Neural cell (in vitro differentiated cells): ENCODE results near the gene OST4. TPM values are rescaled to one million over a fixed set of nuclear protein-coding genes. Genes with fewer than 3 reads are reported as not detected.

Source experiments
- H2AFZ ChIP-seq: fragments of 200-600, 300-800 bp; sonication (generic), shearing (Covaris generic); 2 replicates; pipeline ENCODE4 v1.6.0; 2014; ENCODE audit warnings: low read depth, mild to moderate bottlenecking, antibody characterized with exemption, low read length, moderate library complexity
- H3F3A ChIP-seq: fragments of 200-600 bp; shearing (Covaris generic); 2 replicates; pipeline ENCODE4 v1.6.1; 2016; ENCODE audit warnings: mild to moderate bottlenecking, moderate library complexity, mixed read lengths, antibody characterized with exemption, low read length; ENCODE audit not compliant: insufficient read depth, poor library complexity, severe bottlenecking
- H3K27ac ChIP-seq: fragments of 200-600, 300-800 bp; sonication (generic), shearing (Covaris generic); 2 replicates; pipeline ENCODE4 v1.5.1; 2014; ENCODE audit warnings: mild to moderate bottlenecking, low read length, moderate library complexity
- H3K27me3 ChIP-seq: fragments of 300-800, 200-600 bp; sonication (generic), shearing (Covaris generic); 2 replicates; pipeline ENCODE4 v1.6.0; 2014; ENCODE audit warnings: mild to moderate bottlenecking, low read depth, low read length, moderate library complexity; ENCODE audit not compliant: insufficient read depth
- H3K36me3 ChIP-seq: fragments of 300-800, 200-600 bp; sonication (generic), shearing (Covaris generic); 2 replicates; pipeline ENCODE4 v1.5.1; 2014; ENCODE audit warnings: mild to moderate bottlenecking, antibody characterized with exemption, low read length, moderate library complexity; ENCODE audit not compliant: insufficient read depth
- H3K4me2 ChIP-seq: fragments of 300-800, 200-600 bp; sonication (generic), shearing (Covaris generic); 2 replicates; pipeline ENCODE4 v1.6.0; 2014; ENCODE audit warnings: mild to moderate bottlenecking, low read length
- H3K4me3 ChIP-seq: fragments of 300-800, 200-600 bp; sonication (generic), shearing (Covaris generic); 2 replicates; pipeline ENCODE4 v1.5.1; 2014; ENCODE audit warnings: mild to moderate bottlenecking, low read length, moderate library complexity
- H3K79me2 ChIP-seq: fragments of 200-600 bp; shearing (Covaris generic); replicated peaks from 2 replicates; pipeline ENCODE4 v1.6.0; 2014; ENCODE audit warnings: mild to moderate bottlenecking, low read length, moderate library complexity; ENCODE audit not compliant: insufficient read depth
- H3K9ac ChIP-seq: fragments of 300-800, 200-600 bp; sonication (generic), shearing (Covaris generic); 2 replicates; pipeline ENCODE4 v1.6.1; 2016; ENCODE audit warnings: mild to moderate bottlenecking, low read length, mixed read lengths
- H3K9me2 ChIP-seq: fragments of 200-600 bp; shearing (Covaris generic); 2 replicates; pipeline ENCODE4 v1.6.1; 2016; ENCODE audit warnings: mild to moderate bottlenecking, low read length, mixed read lengths; ENCODE audit not compliant: insufficient read depth
- H3K9me3 ChIP-seq: fragments of 200-600, 300-800 bp; sonication (generic), shearing (Covaris generic); 2 replicates; pipeline ENCODE4 v1.6.1; 2016; ENCODE audit warnings: mild to moderate bottlenecking, mixed run types, low read length, moderate library complexity, mixed read lengths
- H4K20me1 ChIP-seq: fragments of 200-600 bp; shearing (Covaris generic); 2 replicates; pipeline ENCODE4 v1.6.1; 2016; ENCODE audit warnings: mild to moderate bottlenecking, mixed run types; ENCODE audit not compliant: insufficient read depth
- EP300 ChIP-seq: fragments of 450-650 bp; conservative IDR thresholded peaks from 2 replicates; pipeline ENCODE4 v1.6.1; 2014; ENCODE audit warnings: antibody characterized with exemption, mild to moderate bottlenecking, moderate library complexity; ENCODE audit not compliant: poor library complexity, severe bottlenecking
- EZH2 ChIP-seq: fragments of 200-600, 300-800 bp; shearing (Covaris generic), sonication (generic); IDR thresholded peaks from 2 replicates; pipeline ENCODE4 v1.6.1; 2014; ENCODE audit warnings: antibody characterized with exemption, low read length, borderline replicate concordance, mild to moderate bottlenecking; ENCODE audit not compliant: insufficient read depth, poor library complexity, severe bottlenecking
- MXI1 ChIP-seq: fragments of 450-650 bp; conservative IDR thresholded peaks from 2 replicates; pipeline ENCODE4 v1.6.1; 2014; ENCODE audit warnings: antibody characterized with exemption, mild to moderate bottlenecking; ENCODE audit not compliant: poor library complexity, severe bottlenecking
- POLR2AphosphoS5 ChIP-seq: IDR thresholded peaks from 2 replicates; pipeline ENCODE4 v1.6.1; 2012
- RAD21 ChIP-seq: fragments of 450-650 bp; conservative IDR thresholded peaks from 2 replicates; pipeline ENCODE4 v1.6.1; 2014; ENCODE audit warnings: antibody characterized with exemption, mild to moderate bottlenecking, moderate library complexity
- SMC3 ChIP-seq: fragments of 450-650 bp; conservative IDR thresholded peaks from 2 replicates; pipeline ENCODE4 v1.6.1; 2014; ENCODE audit warnings: antibody characterized with exemption, mild to moderate bottlenecking, moderate library complexity; ENCODE audit not compliant: poor library complexity
- polyA plus RNA-seq: library from polyadenylated mRNA; depleted of rRNA; stranded (reverse); fragments of >200 nt; gene quantifications from 2 replicates; pipeline ENCODE4 v1.2.3, GENCODE V29; 2014
- TF ChIP-seq, protein P1 (sequence below): fragments of 450-650 bp; IDR thresholded peaks from 2 replicates; pipeline ENCODE4 v1.5.1; 2014; ENCODE audit warnings: antibody characterized with exemption, mild to moderate bottlenecking, moderate library complexity; ENCODE audit not compliant: poor library complexity, severe bottlenecking
- TF ChIP-seq, protein P2 (sequence below): IDR thresholded peaks from 2 replicates; pipeline ENCODE4 v1.6.1; 2012; ENCODE audit warnings: borderline replicate concordance

OST4 gene
- polyA plus RNA-seq, 1 donor from 2014 or later: 263 TPM

DNA sequence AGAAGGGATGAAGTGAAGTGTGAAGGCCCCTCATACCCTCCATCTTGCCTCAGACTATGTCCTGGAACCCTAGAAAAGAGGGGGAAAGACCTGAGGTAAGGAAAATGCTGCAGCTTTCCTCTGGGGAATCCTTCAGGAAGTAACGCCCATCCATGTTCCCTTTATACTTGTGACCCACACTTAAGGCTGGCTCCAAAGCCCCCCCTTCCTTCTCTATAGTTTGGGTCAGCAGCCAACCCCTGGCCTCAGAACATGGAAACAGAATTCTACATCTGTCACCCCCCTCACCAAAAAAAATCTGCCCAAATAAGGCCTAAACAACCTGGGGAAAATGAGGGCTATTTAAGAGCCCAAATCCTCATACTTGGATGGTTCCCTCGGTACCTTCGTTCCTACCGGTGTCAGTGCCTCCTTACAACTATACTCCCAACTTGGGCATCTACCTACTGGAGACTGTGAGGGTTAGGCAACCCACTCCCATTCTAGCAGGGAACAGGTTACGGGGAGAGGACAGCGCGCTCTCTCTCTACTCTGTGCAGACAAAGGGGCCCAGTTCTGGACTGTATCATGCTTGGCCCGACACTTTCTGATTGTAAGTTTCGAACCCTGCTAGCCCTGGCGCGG, 689 bp downstream of the OST4 start:
- Histone ChIP-seq H3K9me2 (no peaks in the 10 kb centered on the region), H3K27me3 (no peaks in the 10 kb centered on the region), H3K9me3 (no peaks in the 10 kb centered on the region), H2AFZ (peak overlapping the region; percentile 89), H3K27ac (peak overlapping the region; percentile 87), H3K79me2 (peaks cover 23% of the 10 kb centered on the region), H3K4me3 (peak overlapping the region; percentile 80), H4K20me1 (no peaks in the 10 kb centered on the region), H3K36me3 (no peaks in the 10 kb centered on the region), H3K4me2 (peak overlapping the region; percentile 81), H3F3A (no peaks in the 10 kb centered on the region), H3K9ac (peak overlapping the region; percentile 97)
- TF ChIP-seq EZH2 (no peak), POLR2AphosphoS5 (no peak), RAD21 (no peak), SMC3 (no peak)
- TF ChIP-seq, protein P1, sequence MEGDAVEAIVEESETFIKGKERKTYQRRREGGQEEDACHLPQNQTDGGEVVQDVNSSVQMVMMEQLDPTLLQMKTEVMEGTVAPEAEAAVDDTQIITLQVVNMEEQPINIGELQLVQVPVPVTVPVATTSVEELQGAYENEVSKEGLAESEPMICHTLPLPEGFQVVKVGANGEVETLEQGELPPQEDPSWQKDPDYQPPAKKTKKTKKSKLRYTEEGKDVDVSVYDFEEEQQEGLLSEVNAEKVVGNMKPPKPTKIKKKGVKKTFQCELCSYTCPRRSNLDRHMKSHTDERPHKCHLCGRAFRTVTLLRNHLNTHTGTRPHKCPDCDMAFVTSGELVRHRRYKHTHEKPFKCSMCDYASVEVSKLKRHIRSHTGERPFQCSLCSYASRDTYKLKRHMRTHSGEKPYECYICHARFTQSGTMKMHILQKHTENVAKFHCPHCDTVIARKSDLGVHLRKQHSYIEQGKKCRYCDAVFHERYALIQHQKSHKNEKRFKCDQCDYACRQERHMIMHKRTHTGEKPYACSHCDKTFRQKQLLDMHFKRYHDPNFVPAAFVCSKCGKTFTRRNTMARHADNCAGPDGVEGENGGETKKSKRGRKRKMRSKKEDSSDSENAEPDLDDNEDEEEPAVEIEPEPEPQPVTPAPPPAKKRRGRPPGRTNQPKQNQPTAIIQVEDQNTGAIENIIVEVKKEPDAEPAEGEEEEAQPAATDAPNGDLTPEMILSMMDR: no peak
- TF ChIP-seq, protein P2, sequence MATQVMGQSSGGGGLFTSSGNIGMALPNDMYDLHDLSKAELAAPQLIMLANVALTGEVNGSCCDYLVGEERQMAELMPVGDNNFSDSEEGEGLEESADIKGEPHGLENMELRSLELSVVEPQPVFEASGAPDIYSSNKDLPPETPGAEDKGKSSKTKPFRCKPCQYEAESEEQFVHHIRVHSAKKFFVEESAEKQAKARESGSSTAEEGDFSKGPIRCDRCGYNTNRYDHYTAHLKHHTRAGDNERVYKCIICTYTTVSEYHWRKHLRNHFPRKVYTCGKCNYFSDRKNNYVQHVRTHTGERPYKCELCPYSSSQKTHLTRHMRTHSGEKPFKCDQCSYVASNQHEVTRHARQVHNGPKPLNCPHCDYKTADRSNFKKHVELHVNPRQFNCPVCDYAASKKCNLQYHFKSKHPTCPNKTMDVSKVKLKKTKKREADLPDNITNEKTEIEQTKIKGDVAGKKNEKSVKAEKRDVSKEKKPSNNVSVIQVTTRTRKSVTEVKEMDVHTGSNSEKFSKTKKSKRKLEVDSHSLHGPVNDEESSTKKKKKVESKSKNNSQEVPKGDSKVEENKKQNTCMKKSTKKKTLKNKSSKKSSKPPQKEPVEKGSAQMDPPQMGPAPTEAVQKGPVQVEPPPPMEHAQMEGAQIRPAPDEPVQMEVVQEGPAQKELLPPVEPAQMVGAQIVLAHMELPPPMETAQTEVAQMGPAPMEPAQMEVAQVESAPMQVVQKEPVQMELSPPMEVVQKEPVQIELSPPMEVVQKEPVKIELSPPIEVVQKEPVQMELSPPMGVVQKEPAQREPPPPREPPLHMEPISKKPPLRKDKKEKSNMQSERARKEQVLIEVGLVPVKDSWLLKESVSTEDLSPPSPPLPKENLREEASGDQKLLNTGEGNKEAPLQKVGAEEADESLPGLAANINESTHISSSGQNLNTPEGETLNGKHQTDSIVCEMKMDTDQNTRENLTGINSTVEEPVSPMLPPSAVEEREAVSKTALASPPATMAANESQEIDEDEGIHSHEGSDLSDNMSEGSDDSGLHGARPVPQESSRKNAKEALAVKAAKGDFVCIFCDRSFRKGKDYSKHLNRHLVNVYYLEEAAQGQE: no peak

DNA sequence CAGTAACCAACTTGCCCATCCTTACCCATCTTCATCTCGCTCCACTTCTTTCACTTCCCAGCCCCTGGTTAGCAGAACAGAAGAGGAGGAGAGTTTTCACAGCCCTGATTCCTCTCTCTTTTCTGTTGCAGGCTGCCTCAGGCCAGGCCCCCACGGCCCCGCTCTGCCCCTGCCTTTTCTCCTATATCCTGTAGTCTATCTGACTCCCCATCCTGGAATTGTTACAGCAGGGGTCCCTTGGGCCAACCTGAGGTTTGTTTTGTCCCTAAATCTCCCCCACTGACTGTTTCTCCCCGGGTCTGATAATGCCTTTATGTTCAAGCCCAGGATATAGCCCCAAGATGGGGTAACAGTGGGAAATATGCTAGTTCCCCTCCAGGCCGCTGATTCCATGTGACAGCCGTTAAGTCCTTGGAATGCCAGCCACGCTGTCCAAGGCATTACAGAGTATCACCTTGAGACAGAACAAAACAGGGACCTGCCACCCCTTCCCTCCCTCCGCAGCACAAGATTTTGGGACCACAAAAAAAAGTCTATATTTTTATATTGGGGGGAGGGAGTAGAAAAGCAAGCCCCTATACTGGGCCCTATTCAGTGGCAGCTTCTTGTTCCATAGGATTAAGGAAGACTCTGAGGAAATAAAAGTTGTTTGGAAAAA, 1.4 kb downstream of the OST4 start:
- H3K9ac ChIP-seq: peak overlapping the region; percentile 97

More for the DNA sequence above, 1.4 kb downstream of the OST4 start:
- Histone ChIP-seq H3K4me3 (peak overlapping the region; percentile 80), H3F3A (no peaks in the 10 kb centered on the region), H3K27ac (no peak overlapping the region), H3K9me2 (no peaks in the 10 kb centered on the region), H3K27me3 (no peaks in the 10 kb centered on the region), H3K9me3 (no peaks in the 10 kb centered on the region), H4K20me1 (no peaks in the 10 kb centered on the region), H3K79me2 (peaks cover 23% of the 10 kb centered on the region), H3K36me3 (no peaks in the 10 kb centered on the region), H3K4me2 (peak overlapping the region; percentile 81), H2AFZ (no peak overlapping the region)
- TF ChIP-seq MXI1 (no peak), EZH2 (no peak), RAD21 (no peak), SMC3 (no peak), EP300 (no peak), POLR2AphosphoS5 (no peak)
- TF ChIP-seq, protein P2: no peak
- TF ChIP-seq, protein P1: no peak
